H1 (cell line): ENCODE measurements around the gene MRFAP1L1. TPM values are rescaled to one million over a fixed set of nuclear protein-coding genes. Genes with fewer than 3 reads are reported as not detected.

Experiments used
- PHF8 ChIP-seq: fragments of 200-600 bp; sonication (generic); conservative IDR thresholded peaks from 2 replicates; pipeline ENCODE4 v1.7.1; 2012; ENCODE audit warnings: low read depth, mild to moderate bottlenecking, inconsistent platforms, low read length, moderate library complexity
- POLR2AphosphoS5 ChIP-seq: IDR thresholded peaks from 2 replicates; pipeline ENCODE4 v1.6.1; 2011; ENCODE audit warnings: low read depth, low read length
- polyA plus RNA-seq, 7 experiments: library from polyadenylated mRNA; depleted of rRNA in 3 of 7; stranded (reverse) in 5 of 7; unstranded in 2 of 7; fragments of >200 nt in 5 of 7; fragments of 200-250 nt in 2 of 7; gene quantifications; 1 replicate in 5 of 7; 2 replicates in 1 of 7; 4 replicates in 1 of 7; pipeline versions ENCODE4 v1.2.1 to v1.2.3, GENCODE V29; 2011 to 2013; ENCODE audit warnings: missing spikeins in 2 of 7, mixed read lengths in 2 of 7
- total RNA-seq: library from RNA; stranded (reverse); fragmentation: NEBNext Ultra II Directional; extraction: Animal tissue kit (Norgen Biotek cat#: 25700); gene quantifications from 2 replicates; pipeline ENCODE4 v1.2.1, GENCODE V29; 2021
- TF ChIP-seq, protein P1 (sequence below): IDR thresholded peaks from 2 replicates; pipeline ENCODE4 v1.6.1; 2011; ENCODE audit warnings: low read length, improper control_type of control experiment

Gene MRFAP1L1
- total and polyA plus RNA-seq, 2 of the 8 experiments (the other 6 are each of a cell fraction or from before 2014, with no cell fraction given), result 26.8 to 54.3 TPM

DNA sequence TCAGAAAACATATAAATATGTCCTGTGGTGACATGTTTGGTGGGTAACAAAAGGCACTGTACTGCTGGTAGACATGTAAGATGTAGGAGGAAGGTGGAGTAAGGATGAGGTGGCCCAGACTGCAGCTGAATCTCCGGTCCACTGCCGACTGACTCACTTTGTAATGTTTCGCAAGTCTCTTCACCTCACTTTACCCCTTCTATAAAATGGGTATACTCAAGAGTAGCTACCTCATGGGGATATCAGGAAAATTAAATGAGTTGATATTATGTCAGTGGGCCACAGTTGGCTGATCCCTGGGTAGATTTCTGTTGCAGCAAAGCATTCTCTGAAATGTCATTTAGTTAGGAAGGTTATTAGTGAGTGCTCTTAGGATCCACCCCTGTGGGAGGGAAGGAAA, 47.1 kb downstream of the MRFAP1L1 start (continued):
- TF ChIP-seq PHF8 (no peak), POLR2AphosphoS5 (no peak)
- TF ChIP-seq, protein P1, sequence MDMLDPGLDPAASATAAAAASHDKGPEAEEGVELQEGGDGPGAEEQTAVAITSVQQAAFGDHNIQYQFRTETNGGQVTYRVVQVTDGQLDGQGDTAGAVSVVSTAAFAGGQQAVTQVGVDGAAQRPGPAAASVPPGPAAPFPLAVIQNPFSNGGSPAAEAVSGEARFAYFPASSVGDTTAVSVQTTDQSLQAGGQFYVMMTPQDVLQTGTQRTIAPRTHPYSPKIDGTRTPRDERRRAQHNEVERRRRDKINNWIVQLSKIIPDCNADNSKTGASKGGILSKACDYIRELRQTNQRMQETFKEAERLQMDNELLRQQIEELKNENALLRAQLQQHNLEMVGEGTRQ, result no peak
